WTC11 (cell line): ENCODE data around the gene TMEM59.

Source experiments
- ATF2 ChIP-seq: sonication (generic); formaldehyde crosslinking; IDR thresholded peaks from 2 replicates; pipeline ENCODE4 v1.8.1; 2022; ENCODE audit warnings: low read depth, missing genetic modification reagents, borderline replicate concordance
- CTCF ChIP-seq: fragments of 200-600 bp; IDR thresholded peaks from 2 replicates; pipeline ENCODE4 v1.8.0; 2022; ENCODE audit warnings: antibody characterized with exemption
- GABPB1 ChIP-seq: sonication (generic); formaldehyde crosslinking; IDR thresholded peaks from 2 replicates; pipeline ENCODE4 v1.8.1; 2023; ENCODE audit warnings: mild to moderate bottlenecking, missing genetic modification reagents
- GTF2I ChIP-seq: fragments of 250-450 bp; sonication (Bioruptor Pico); conservative IDR thresholded peaks from 2 replicates; pipeline ENCODE4 v1.4.0; 2021; ENCODE audit warnings: mild to moderate bottlenecking
- MAX ChIP-seq: sonication (generic); formaldehyde crosslinking; IDR thresholded peaks from 2 replicates; pipeline ENCODE4 v1.8.0; 2022; ENCODE audit warnings: mild to moderate bottlenecking, missing genetic modification reagents
- MXD4 ChIP-seq: fragments of 250-450 bp; sonication (Bioruptor Pico); IDR thresholded peaks from 2 replicates; pipeline ENCODE4 v1.8.0; 2021; ENCODE audit warnings: mild to moderate bottlenecking, moderate library complexity, borderline replicate concordance
- NR2C2 ChIP-seq: sonication (generic); formaldehyde crosslinking; IDR thresholded peaks from 2 replicates; pipeline ENCODE4 v1.8.0; 2022; ENCODE audit warnings: mild to moderate bottlenecking, missing genetic modification reagents
- SMAD4 ChIP-seq: sonication (generic); formaldehyde crosslinking; IDR thresholded peaks from 2 replicates; pipeline ENCODE4 v1.8.0; 2022; ENCODE audit warnings: mild to moderate bottlenecking, missing genetic modification reagents
- ZBTB21 ChIP-seq: sonication (generic); formaldehyde crosslinking; IDR thresholded peaks from 2 replicates; pipeline ENCODE4 v1.8.1; 2023; ENCODE audit warnings: mild to moderate bottlenecking, missing genetic modification reagents, borderline replicate concordance

GRCh38 chr1:54046671-54047383, 6.2 kb downstream of the TMEM59 start:
- no peak for TF ChIP-seq NR2C2 (CRISPR knock-in tag)
- no peak for TF ChIP-seq CTCF
- TF ChIP-seq MAX (CRISPR knock-in tag), result no peak
- no peak for TF ChIP-seq ZBTB21 (CRISPR knock-in tag)
- TF ChIP-seq MXD4 (CRISPR knock-in tag), result no peak
- no peak for TF ChIP-seq GABPB1
- TF ChIP-seq ATF2 (CRISPR knock-in tag), result no peak
- no peak for TF ChIP-seq GTF2I (CRISPR knock-in tag)
- no peak for TF ChIP-seq SMAD4 (CRISPR knock-in tag)
